ENCODE data around the gene NOLC1.

GRCh38 chr10:102211615-102212299, 59.6 kb downstream of the NOLC1 start:
- TF ChIP-seq CTCF (IDR thresholded peaks at IDR 0.05) (no peak), MAZ (IDR thresholded peaks at IDR 0.05; ENCODE audit: borderline replicate concordance, low read depth, low read length) (no peak), NR3C1 (IDR thresholded peaks at IDR 0.05) (no peak), EP300 (IDR thresholded peaks at IDR 0.05) (no peak), KDM1A (IDR thresholded peaks at IDR 0.05; ENCODE audit: low read depth) (no peak), CEBPB (IDR thresholded peaks at IDR 0.05) (no peak), ELK1 (IDR thresholded peaks at IDR 0.05; ENCODE audit: low read depth, low read length) (no peak), POLR2A (IDR thresholded peaks at IDR 0.05; ENCODE audit: low read length) (no peak)
